NCI-H2171 (cell line): ENCODE results near the gene DDAH1.
"Not testable (repeated sequence)": the region's sequence is repeated elsewhere in the genome, so short reads cannot be mapped to it uniquely, and the experiment has no call there.

Experiments used
- DNase-seq: peaks from one replicate; lab custom pipeline; 2025; lab: John Stamatoyannopoulos, UW

Gene DDAH1

GRCh38 chr1:85470130-85470529, 5.2 kb upstream of the DDAH1 start:
- not testable (repeated sequence) for DNase-seq

GRCh38 chr1:85467929-85468540, 3.1 kb upstream of the DDAH1 start:
- no peak for DNase-seq

- DNase-seq: no peak
Measured at GRCh38 chr1:85467036-85467435, 2.1 kb upstream of the DDAH1 start.

GRCh38 chr1:85465786-85466134, 801 bp upstream of the DDAH1 start:
- no peak for DNase-seq

- peak; percentile 35 for DNase-seq
Measured at GRCh38 chr1:85464497-85465098, 361 bp downstream of the DDAH1 start.

GRCh38 chr1:85463731-85464496, 1.0 kb downstream of the DDAH1 start:
- DNase-seq: peak; percentile 31

GRCh38 chr1:85462931-85463649, 1.9 kb downstream of the DDAH1 start:
- no peak for DNase-seq

- no peak for DNase-seq
Measured at GRCh38 chr1:85461216-85461918, 3.6 kb downstream of the DDAH1 start.

- no peak for DNase-seq
Measured at GRCh38 chr1:85460555-85461088, 4.3 kb downstream of the DDAH1 start.

- no peak for DNase-seq
Measured at GRCh38 chr1:85459290-85459689, 5.7 kb downstream of the DDAH1 start.

- DNase-seq: no peak
Measured at GRCh38 chr1:85454214-85454613, 10.7 kb downstream of the DDAH1 start.

GRCh38 chr1:85453640-85454194, 11.2 kb downstream of the DDAH1 start:
- DNase-seq: no peak

GRCh38 chr1:85452948-85453347, 12.0 kb downstream of the DDAH1 start:
- no peak for DNase-seq

- DNase-seq: no peak
Measured at GRCh38 chr1:85451236-85451830, 13.6 kb downstream of the DDAH1 start.

GRCh38 chr1:85450832-85451231, 14.1 kb downstream of the DDAH1 start:
- no peak for DNase-seq

- DNase-seq: peak; percentile 17
Measured at GRCh38 chr1:85449356-85449755, 15.6 kb downstream of the DDAH1 start.

GRCh38 chr1:85448358-85448757, 16.6 kb downstream of the DDAH1 start:
- no peak for DNase-seq

- no peak for DNase-seq
Measured at GRCh38 chr1:85447006-85447943, 17.7 kb downstream of the DDAH1 start.

- DNase-seq: no peak
Measured at GRCh38 chr1:85445906-85446305, 19.1 kb downstream of the DDAH1 start.

GRCh38 chr1:85444381-85444780, 20.6 kb downstream of the DDAH1 start:
- no peak for DNase-seq
